HEK293 (cell line): ENCODE measurements around the gene IFRD2.

Experiments
- CTCF ChIA-PET: fragments of 350-600 bp; formaldehyde crosslinking; extraction: SDS; loops from one replicate; lab custom pipeline; 2021; ENCODE audit warnings: antibody characterized with exemption; lab: Yijun Ruan, JAX
- POLR2A ChIA-PET: fragments of 300-600 bp; formaldehyde crosslinking; extraction: SDS; loops from one replicate; lab custom pipeline; 2020; ENCODE audit warnings: antibody characterized with exemption, inconsistent platforms; lab: Yijun Ruan, JAX
- H3K27ac ChIP-seq: fragments of 200-500 bp; sonication (Bioruptor generic); 2 replicates; pipeline ENCODE4 v1.5.1; 2014; ENCODE audit warnings: low read depth, low read length, control low read depth, inconsistent platforms; ENCODE audit errors: extremely low read depth
- H3K36me3 ChIP-seq, 2 experiments: fragments of 200-500 bp in 1 of 2; sonication (Bioruptor generic) in 1 of 2; 1 replicate in 1 of 2; 2 replicates in 1 of 2; pipeline ENCODE4 v1.5.1; 2014 to 2017; ENCODE audit warnings: inconsistent platforms in 2 of 2, low read length in 2 of 2; ENCODE audit not compliant: control insufficient read depth in 2 of 2, insufficient read depth in 1 of 2
- H3K4me1 ChIP-seq: fragments of 200-500 bp; sonication (Bioruptor generic); 2 replicates; pipeline ENCODE4 v1.5.1; 2014; ENCODE audit warnings: mild to moderate bottlenecking, low read length, inconsistent platforms; ENCODE audit not compliant: control insufficient read depth, insufficient read depth
- H3K4me3 ChIP-seq: 2 replicates; pipeline ENCODE4 v1.5.1; 2011; ENCODE audit warnings: low read depth, mild to moderate bottlenecking, control low read depth, low read length, moderate library complexity
- H3K9me3 ChIP-seq: fragments of 200-500 bp; sonication (Bioruptor generic); 2 replicates; pipeline ENCODE4 v1.5.1; 2014; ENCODE audit warnings: low read depth, low read length, inconsistent platforms; ENCODE audit not compliant: control insufficient read depth, insufficient read depth
- BCL11B ChIP-seq: fragments of 450-650 bp; formaldehyde crosslinking; IDR thresholded peaks from 2 replicates; pipeline ENCODE4 v1.5.1; 2016; ENCODE audit warnings: low read depth, missing biosample characterization, missing genetic modification characterization
- EGR2 ChIP-seq: fragments of 450-650 bp; formaldehyde crosslinking; IDR thresholded peaks from 2 replicates; pipeline ENCODE4 v1.5.1; 2016; ENCODE audit warnings: low read depth, missing biosample characterization, missing genetic modification characterization
- GLI2 ChIP-seq: fragments of 450-650 bp; formaldehyde crosslinking; IDR thresholded peaks from 2 replicates; pipeline ENCODE4; 2017; ENCODE audit warnings: missing biosample characterization, missing genetic modification characterization, low read depth, borderline replicate concordance
- GLIS1 ChIP-seq: fragments of 450-650 bp; formaldehyde crosslinking; IDR thresholded peaks from 2 replicates; pipeline ENCODE4 v1.5.1; 2016; ENCODE audit warnings: missing biosample characterization, missing genetic modification characterization
- HOXC10 ChIP-seq: sonication (generic); formaldehyde crosslinking; IDR thresholded peaks from 2 replicates; pipeline ENCODE4 v1.8.1; 2023; ENCODE audit warnings: mild to moderate bottlenecking, missing genetic modification reagents
- IKZF3 ChIP-seq: fragments of 450-650 bp; IDR thresholded peaks from 2 replicates; pipeline ENCODE4 v1.5.0; 2018; ENCODE audit warnings: missing biosample characterization, mild to moderate bottlenecking, missing genetic modification characterization, moderate library complexity
- KLF10 ChIP-seq: fragments of 450-650 bp; IDR thresholded peaks from 2 replicates; pipeline ENCODE4 v1.5.1; 2018; ENCODE audit warnings: missing biosample characterization, mild to moderate bottlenecking, missing genetic modification characterization
- SCRT2 ChIP-seq: fragments of 450-650 bp; formaldehyde crosslinking; IDR thresholded peaks from 2 replicates; pipeline ENCODE4 v1.5.1; 2016; ENCODE audit warnings: missing biosample characterization, missing genetic modification characterization
- TCF7L2 ChIP-seq: IDR thresholded peaks from 2 replicates; pipeline ENCODE4 v1.6.1; 2011; ENCODE audit warnings: low read depth, mild to moderate bottlenecking, inconsistent platforms, low read length, moderate library complexity, borderline replicate concordance
- ZIC2 ChIP-seq: fragments of 450-650 bp; formaldehyde crosslinking; IDR thresholded peaks from 2 replicates; pipeline ENCODE4 v1.5.1; 2016; ENCODE audit warnings: missing biosample characterization, missing genetic modification characterization
- ZNF114 ChIP-seq: fragments of 450-650 bp; formaldehyde crosslinking; IDR thresholded peaks from 2 replicates; pipeline ENCODE4 v1.5.0; 2017; ENCODE audit warnings: missing biosample characterization, missing genetic modification characterization
- ZNF169 ChIP-seq: fragments of 450-650 bp; formaldehyde crosslinking; IDR thresholded peaks from 2 replicates; pipeline ENCODE4 v1.5.1; 2016; ENCODE audit warnings: missing biosample characterization, missing genetic modification characterization
- ZNF302 ChIP-seq: fragments of 450-650 bp; formaldehyde crosslinking; IDR thresholded peaks from 2 replicates; pipeline ENCODE4 v1.5.1; 2016; ENCODE audit warnings: missing biosample characterization, missing genetic modification characterization, low read depth
- ZNF350 ChIP-seq: fragments of 450-650 bp; formaldehyde crosslinking; IDR thresholded peaks from 2 replicates; pipeline ENCODE4 v1.5.0; 2017; ENCODE audit warnings: missing biosample characterization, mild to moderate bottlenecking, missing genetic modification characterization
- ZNF501 ChIP-seq: fragments of 450-650 bp; formaldehyde crosslinking; IDR thresholded peaks from 2 replicates; pipeline ENCODE4 v1.5.1; 2016; ENCODE audit warnings: missing biosample characterization, missing genetic modification characterization
- ZNF596 ChIP-seq: fragments of 450-650 bp; IDR thresholded peaks from 2 replicates; pipeline ENCODE4 v1.5.0; 2018; ENCODE audit warnings: missing biosample characterization, mild to moderate bottlenecking, missing genetic modification characterization, moderate library complexity
- ZNF76 ChIP-seq: fragments of 450-650 bp; formaldehyde crosslinking; IDR thresholded peaks from 2 replicates; pipeline ENCODE4; 2016; ENCODE audit warnings: low read depth, missing biosample characterization, missing genetic modification characterization, borderline replicate concordance
- ZNF777 ChIP-seq: fragments of 450-650 bp; formaldehyde crosslinking; IDR thresholded peaks from 2 replicates; pipeline ENCODE4 v1.5.1; 2017; ENCODE audit warnings: missing biosample characterization, missing genetic modification characterization, borderline replicate concordance
- ZNF843 ChIP-seq: fragments of 450-650 bp; formaldehyde crosslinking; IDR thresholded peaks from 2 replicates; pipeline ENCODE4 v1.5.1; 2016; ENCODE audit warnings: missing biosample characterization, missing genetic modification characterization
- TF ChIP-seq, protein P1 (sequence below): fragments of 450-650 bp; formaldehyde crosslinking; IDR thresholded peaks from 2 replicates; pipeline ENCODE4 v1.5.1; 2016; ENCODE audit warnings: missing biosample characterization, missing genetic modification characterization, low read depth
- TF ChIP-seq, protein P2 (sequence below): fragments of 450-650 bp; formaldehyde crosslinking; IDR thresholded peaks from 2 replicates; pipeline ENCODE4 v1.5.1; 2016; ENCODE audit warnings: missing biosample characterization, missing genetic modification characterization
- TF ChIP-seq, protein P3 (sequence below): fragments of 450-650 bp; formaldehyde crosslinking; IDR thresholded peaks from 2 replicates; pipeline ENCODE4 v1.5.1; 2016; ENCODE audit warnings: missing biosample characterization, missing genetic modification characterization

The IFRD2 gene

DNA sequence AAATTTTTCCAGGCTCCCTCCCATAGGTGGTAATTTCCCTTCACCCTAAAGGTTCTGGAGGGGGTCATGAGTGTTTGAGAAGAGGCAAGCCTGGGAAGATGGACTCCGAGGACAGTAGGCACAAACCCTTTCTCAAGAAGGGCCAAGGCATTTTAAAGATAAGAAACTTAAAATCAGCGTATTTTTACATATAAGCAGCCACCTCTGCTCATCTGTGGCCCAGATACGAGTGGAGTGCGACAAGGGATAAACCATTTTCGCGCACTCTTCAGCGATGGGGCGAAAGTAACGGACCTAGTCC is 47.9 kb upstream of the IFRD2 start:
- CTCF ChIA-PET, result no interaction called here
- H3K9me3 ChIP-seq, result no peaks in the 10 kb centered on the region
- TF ChIP-seq ZNF169 (no peak), KLF10 (tag by site-specific recombination) (no peak), HOXC10 (CRISPR knock-in tag) (no peak)
- TF ChIP-seq, all 188 proteins: peak for 0
- H3K4me1 ChIP-seq, result no peaks in the 10 kb centered on the region; the same call in 1 of the 2 replicates
- H3K27ac ChIP-seq, result no peak overlapping the region
- H3K36me3 ChIP-seq, result peaks cover 0 to 25% of the 10 kb centered on the region in 2 experiments; a peak in 2 of 3 replicates
- H3K4me3 ChIP-seq, result no peak overlapping the region
- POLR2A ChIA-PET, result interaction anchor here (1.3 kb wide), 1 partner anchor 12 kb away, joined by 3 read pairs; the partner anchor contains the start of gene TUSC2

DNA sequence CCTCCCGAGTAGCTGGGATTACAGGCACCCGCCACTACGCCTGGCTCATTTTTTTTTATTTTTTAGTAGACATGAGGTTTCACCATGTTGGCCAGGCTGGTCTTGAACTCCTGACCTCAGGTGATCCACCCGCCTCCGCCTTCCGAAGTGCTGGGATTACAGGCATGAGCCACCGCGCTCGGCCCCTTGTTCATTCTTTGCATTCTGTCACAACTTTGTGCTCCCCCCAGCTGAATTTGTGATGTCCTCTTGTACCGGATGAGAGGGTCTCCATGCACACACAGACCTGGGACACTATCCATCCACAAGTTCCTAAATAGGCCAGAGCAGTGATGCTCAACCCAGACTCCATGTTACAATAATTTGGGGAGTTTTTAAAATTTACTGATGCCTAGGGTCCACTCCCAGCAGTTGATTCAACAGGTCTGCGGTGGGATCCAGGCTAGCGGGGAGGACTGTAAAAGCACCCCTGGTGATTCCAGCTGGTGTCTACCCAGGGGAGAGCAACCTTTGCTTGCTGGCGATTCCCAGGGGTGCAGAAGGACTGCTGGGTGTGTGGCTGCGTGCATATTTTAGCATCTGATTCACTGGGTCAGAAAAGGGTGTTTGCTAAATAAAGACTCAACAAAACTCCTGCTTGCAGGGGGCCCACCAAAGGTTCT is 47.4 kb upstream of the IFRD2 start:
- CTCF ChIA-PET, result no interaction called here
- Histone ChIP-seq H3K9me3 (no peaks in the 10 kb centered on the region), H3K4me3 (no peak overlapping the region), H3K27ac (no peak overlapping the region), H3K36me3 (peaks cover 0 to 21% of the 10 kb centered on the region in 2 experiments; a peak in 2 of 3 replicates), H3K4me1 (no peaks in the 10 kb centered on the region; the same call in 1 of the 2 replicates)
- TF ChIP-seq EGR2 (tag by site-specific recombination), result no peak
- TF ChIP-seq, protein P1, sequence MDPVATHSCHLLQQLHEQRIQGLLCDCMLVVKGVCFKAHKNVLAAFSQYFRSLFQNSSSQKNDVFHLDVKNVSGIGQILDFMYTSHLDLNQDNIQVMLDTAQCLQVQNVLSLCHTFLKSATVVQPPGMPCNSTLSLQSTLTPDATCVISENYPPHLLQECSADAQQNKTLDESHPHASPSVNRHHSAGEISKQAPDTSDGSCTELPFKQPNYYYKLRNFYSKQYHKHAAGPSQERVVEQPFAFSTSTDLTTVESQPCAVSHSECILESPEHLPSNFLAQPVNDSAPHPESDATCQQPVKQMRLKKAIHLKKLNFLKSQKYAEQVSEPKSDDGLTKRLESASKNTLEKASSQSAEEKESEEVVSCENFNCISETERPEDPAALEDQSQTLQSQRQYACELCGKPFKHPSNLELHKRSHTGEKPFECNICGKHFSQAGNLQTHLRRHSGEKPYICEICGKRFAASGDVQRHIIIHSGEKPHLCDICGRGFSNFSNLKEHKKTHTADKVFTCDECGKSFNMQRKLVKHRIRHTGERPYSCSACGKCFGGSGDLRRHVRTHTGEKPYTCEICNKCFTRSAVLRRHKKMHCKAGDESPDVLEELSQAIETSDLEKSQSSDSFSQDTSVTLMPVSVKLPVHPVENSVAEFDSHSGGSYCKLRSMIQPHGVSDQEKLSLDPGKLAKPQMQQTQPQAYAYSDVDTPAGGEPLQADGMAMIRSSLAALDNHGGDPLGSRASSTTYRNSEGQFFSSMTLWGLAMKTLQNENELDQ (tag by site-specific recombination), result no peak
- TF ChIP-seq GLIS1 (tag by site-specific recombination), result peak; percentile 43
- no peak for TF ChIP-seq ZNF76 (tag by site-specific recombination)
- TF ChIP-seq ZNF777, result no peak
- TF ChIP-seq ZNF596 (tag by site-specific recombination), result no peak
- peak; percentile 61; the same call in 1 of the 2 replicates for TF ChIP-seq SCRT2
- no peak for TF ChIP-seq ZNF350
- TF ChIP-seq ZIC2 (tag by site-specific recombination), result peak; percentile 59
- TF ChIP-seq IKZF3 (tag by site-specific recombination), result no peak
- TF ChIP-seq TCF7L2, result no peak
- no peak for TF ChIP-seq ZNF501 (tag by site-specific recombination)
- TF ChIP-seq ZNF843 (tag by site-specific recombination), result no peak
- no peak for TF ChIP-seq GLI2 (tag by site-specific recombination)
- TF ChIP-seq BCL11B (tag by site-specific recombination), result no peak
- TF ChIP-seq ZNF114 (tag by site-specific recombination), result no peak
- TF ChIP-seq, protein P2, sequence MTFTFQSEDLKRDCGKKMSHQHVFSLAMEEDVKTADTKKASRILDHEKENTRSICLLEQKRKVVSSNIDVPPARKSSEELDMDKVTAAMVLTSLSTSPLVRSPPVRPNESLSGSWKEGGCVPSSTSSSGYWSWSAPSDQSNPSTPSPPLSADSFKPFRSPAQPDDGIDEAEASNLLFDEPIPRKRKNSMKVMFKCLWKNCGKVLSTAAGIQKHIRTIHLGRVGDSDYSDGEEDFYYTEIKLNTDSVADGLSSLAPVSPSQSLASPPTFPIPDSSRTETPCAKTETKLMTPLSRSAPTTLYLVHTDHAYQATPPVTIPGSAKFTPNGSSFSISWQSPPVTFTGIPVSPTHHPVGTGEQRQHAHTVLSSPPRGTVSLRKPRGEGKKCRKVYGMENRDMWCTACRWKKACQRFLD (tag by site-specific recombination), result no peak
- TF ChIP-seq ZNF302 (tag by site-specific recombination), result no peak
- TF ChIP-seq, protein P3, sequence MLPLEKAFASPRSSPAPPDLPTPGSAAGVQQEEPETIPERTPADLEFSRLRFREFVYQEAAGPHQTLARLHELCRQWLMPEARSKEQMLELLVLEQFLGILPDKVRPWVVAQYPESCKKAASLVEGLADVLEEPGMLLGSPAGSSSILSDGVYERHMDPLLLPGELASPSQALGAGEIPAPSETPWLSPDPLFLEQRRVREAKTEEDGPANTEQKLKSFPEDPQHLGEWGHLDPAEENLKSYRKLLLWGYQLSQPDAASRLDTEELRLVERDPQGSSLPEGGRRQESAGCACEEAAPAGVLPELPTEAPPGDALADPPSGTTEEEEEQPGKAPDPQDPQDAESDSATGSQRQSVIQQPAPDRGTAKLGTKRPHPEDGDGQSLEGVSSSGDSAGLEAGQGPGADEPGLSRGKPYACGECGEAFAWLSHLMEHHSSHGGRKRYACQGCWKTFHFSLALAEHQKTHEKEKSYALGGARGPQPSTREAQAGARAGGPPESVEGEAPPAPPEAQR (tag by site-specific recombination), result no peak
- POLR2A ChIA-PET, result interaction anchor here (1.3 kb wide), 1 partner anchor 12 kb away, joined by 3 read pairs; the partner anchor contains the start of gene TUSC2
